COLO668 (cell line): ENCODE data around the gene UROD.

Source experiments
- DNase-seq: peaks from one replicate; lab custom pipeline; 2025; ENCODE audit not compliant: unreplicated experiment; lab: John Stamatoyannopoulos, UW

Gene UROD

GRCh38 chr1:45008076-45008475 lies 4.0 kb upstream of the UROD start:
- no peak for DNase-seq

- no peak for DNase-seq
Observed at GRCh38 chr1:45008516-45008915, 3.5 kb upstream of the UROD start.

- DNase-seq = no peak
Observed at GRCh38 chr1:45009296-45009865, 2.7 kb upstream of the UROD start.

- peak; percentile 91 for DNase-seq
Observed at GRCh38 chr1:45009956-45010854, 1.8 kb upstream of the UROD start.

GRCh38 chr1:45010855-45011811 lies 921 bp upstream of the UROD start, which contains the start of gene HECTD3:
Gene HECTD3, minus strand, starts transcription at chr1:45011324. Its CDS starts 67 bp downstream, at chr1:45011257.
- DNase-seq = peak; percentile 92

- DNase-seq = peak; percentile 66
Observed at GRCh38 chr1:45012639-45013278, 705 bp downstream of the UROD start.

GRCh38 chr1:45013551-45014209 lies 1.6 kb downstream of the UROD start:
- DNase-seq = no peak

- peak; percentile 91 for DNase-seq
Observed at GRCh38 chr1:45014321-45015028, 2.4 kb downstream of the UROD start.

- no peak for DNase-seq
Observed at GRCh38 chr1:45015683-45016082, 3.6 kb downstream of the UROD start.

- DNase-seq = no peak
Observed at GRCh38 chr1:45016090-45016697, 4.1 kb downstream of the UROD start.

- no peak for DNase-seq
Observed at GRCh38 chr1:45016767-45017166, 4.7 kb downstream of the UROD start.

GRCh38 chr1:45018599-45019230 lies 6.7 kb downstream of the UROD start:
- peak; percentile 73 for DNase-seq

GRCh38 chr1:45023663-45024062 lies 11.6 kb downstream of the UROD start:
- DNase-seq = no peak

- DNase-seq = no peak
Observed at GRCh38 chr1:45026446-45026845, 14.4 kb downstream of the UROD start.

- no peak for DNase-seq
Observed at GRCh38 chr1:45032837-45033236, 20.8 kb downstream of the UROD start.

- no peak for DNase-seq
Observed at GRCh38 chr1:45033356-45033755, 21.3 kb downstream of the UROD start.

- DNase-seq = no peak
Observed at GRCh38 chr1:45035631-45036301, 23.7 kb downstream of the UROD start.

GRCh38 chr1:45037456-45037855 lies 25.4 kb downstream of the UROD start:
- DNase-seq = no peak
